HepG2 (cell line): ENCODE measurements around the gene ZBTB7A. TPM values are rescaled to one million over a fixed set of nuclear protein-coding genes. Genes with fewer than 3 reads are reported as not detected.

Experiments
- JUN ChIP-seq: sonication (generic); formaldehyde crosslinking; IDR thresholded peaks from 2 replicates; pipeline ENCODE4 v1.4.0; 2020; ENCODE audit warnings: mild to moderate bottlenecking, missing genetic modification reagents
- MIXL1 ChIP-seq: IDR thresholded peaks from 2 replicates; pipeline ENCODE4 v1.6.1; 2016
- RARG ChIP-seq: sonication (generic); formaldehyde crosslinking; IDR thresholded peaks from 2 replicates; pipeline ENCODE4 v1.4.0; 2020; ENCODE audit warnings: low read depth, mild to moderate bottlenecking, missing genetic modification reagents
- ZNF317 ChIP-seq: sonication (generic); formaldehyde crosslinking; IDR thresholded peaks from 2 replicates; pipeline ENCODE4 v1.5.0; 2020; ENCODE audit warnings: mild to moderate bottlenecking, missing genetic modification reagents
- ZNF670 ChIP-seq: sonication (generic); formaldehyde crosslinking; IDR thresholded peaks from 2 replicates; pipeline ENCODE4 v1.8.0; 2022; ENCODE audit warnings: mild to moderate bottlenecking, missing genetic modification reagents, borderline replicate concordance
- ZNF703 ChIP-seq: sonication (generic); formaldehyde crosslinking; IDR thresholded peaks from 2 replicates; pipeline ENCODE4 v1.5.1; 2020; ENCODE audit warnings: missing genetic modification reagents, mild to moderate bottlenecking, moderate library complexity, borderline replicate concordance
- ZNF878 ChIP-seq: sonication (generic); formaldehyde crosslinking; IDR thresholded peaks from 2 replicates; pipeline ENCODE4 v1.8.1; 2023; ENCODE audit warnings: mild to moderate bottlenecking, missing genetic modification reagents, moderate library complexity
- polyA plus RNA-seq, 8 experiments: library from polyadenylated mRNA; depleted of rRNA in 3 of 8; stranded (reverse) in 7 of 8; unstranded in 1 of 8; fragments of >200 nt; fragmentation: Illumina TruSeq in 4 of 8; extraction: Trizol in 4 of 8; gene quantifications; 2 replicates each; pipeline versions ENCODE4 v1.2.1 to v1.2.3, GENCODE V29; 2011 to 2016; ENCODE audit warnings: low read depth in 4 of 8, missing spikeins in 1 of 8, mixed read lengths in 1 of 8; ENCODE audit not compliant: insufficient read depth in 1 of 8
- total RNA-seq, 5 experiments: library from RNA; depleted of rRNA; stranded (reverse); fragments of >200 nt; fragmentation: Illumina TruSeq; extraction: Trizol; gene quantifications; 2 replicates each; pipeline ENCODE4 v1.2.3, GENCODE V29; 2016; ENCODE audit warnings: low read depth in 1 of 5
- TF ChIP-seq, protein P1 (sequence below): sonication (generic); formaldehyde crosslinking; IDR thresholded peaks from 2 replicates; pipeline ENCODE4 v1.5.0; 2020; ENCODE audit warnings: mild to moderate bottlenecking, missing genetic modification reagents
- TF ChIP-seq, protein P2 (sequence below): sonication (generic); formaldehyde crosslinking; conservative IDR thresholded peaks from 2 replicates; pipeline ENCODE4 v1.4.0; 2020; ENCODE audit warnings: mild to moderate bottlenecking, missing genetic modification reagents, moderate library complexity
- TF ChIP-seq, protein P3 (sequence below): IDR thresholded peaks from 2 replicates; pipeline ENCODE4 v1.6.1; 2018; ENCODE audit warnings: missing genetic modification reagents, mild to moderate bottlenecking, missing compliant biosample characterization
- TF ChIP-seq, protein P4 (sequence below): IDR thresholded peaks from 2 replicates; pipeline ENCODE4 v1.6.1; 2016; ENCODE audit warnings: mild to moderate bottlenecking, missing biosample characterization, missing genetic modification reagents
- TF ChIP-seq, protein P5 (sequence below): sonication (generic); formaldehyde crosslinking; IDR thresholded peaks from 2 replicates; pipeline ENCODE4 v1.4.0; 2020; ENCODE audit warnings: mild to moderate bottlenecking, missing genetic modification reagents
- TF ChIP-seq, protein P6 (sequence below): IDR thresholded peaks from 2 replicates; pipeline ENCODE4 v1.6.1; 2016; ENCODE audit warnings: low read depth, control low read depth
- TF ChIP-seq, protein P7 (sequence below): sonication (generic); formaldehyde crosslinking; IDR thresholded peaks from 2 replicates; pipeline ENCODE4 v1.4.0; 2020; ENCODE audit warnings: missing genetic modification reagents, borderline replicate concordance

The ZBTB7A gene
- total and polyA plus RNA-seq, 2 of the 13 experiments (the other 11 are each of a cell fraction or from before 2014, with no cell fraction given) = 3.6 to 4.0 TPM

DNA sequence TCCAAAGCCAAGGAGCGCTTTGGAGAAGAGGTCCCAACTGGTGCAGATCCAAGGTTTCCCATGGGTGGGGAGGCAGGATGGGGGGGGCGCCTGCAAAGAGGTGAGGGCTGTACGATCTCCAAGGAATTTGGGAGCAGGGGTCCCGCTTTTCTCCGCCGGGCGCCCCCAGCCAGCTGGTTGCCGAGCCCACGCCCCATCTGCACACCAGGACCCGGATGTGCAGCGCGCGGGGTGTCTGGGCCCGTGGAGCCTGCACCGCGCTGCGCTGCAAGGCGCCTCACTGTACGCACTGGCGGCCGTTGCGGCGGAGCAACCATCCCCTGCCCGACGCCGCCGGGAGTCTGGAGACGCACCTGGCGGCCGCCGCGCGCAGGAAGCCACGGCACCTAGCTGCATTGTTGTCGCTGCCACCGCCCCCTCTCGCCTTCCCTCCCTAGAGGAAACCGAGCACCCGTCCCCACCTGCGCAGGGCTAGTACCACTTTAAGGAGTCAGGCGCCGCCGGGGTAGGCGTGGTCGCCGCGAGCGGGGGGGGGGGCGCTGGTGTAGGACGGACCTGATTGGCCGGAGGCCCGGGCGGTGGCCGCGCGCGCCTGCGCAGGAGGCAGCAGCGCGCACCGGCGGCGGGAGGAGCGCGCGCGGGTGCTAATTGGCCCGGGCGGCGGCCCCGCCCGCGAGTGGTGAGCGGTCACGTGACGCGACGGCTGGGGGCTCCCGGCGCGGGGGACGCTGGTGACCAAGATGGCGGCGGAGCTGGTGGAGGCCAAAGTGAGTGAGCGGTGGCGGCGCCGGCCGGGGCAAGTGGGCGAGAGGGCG lies 59.5 kb downstream of the ZBTB7A start, which contains the start of gene PIAS4 (continued):
- TF ChIP-seq, protein P1, sequence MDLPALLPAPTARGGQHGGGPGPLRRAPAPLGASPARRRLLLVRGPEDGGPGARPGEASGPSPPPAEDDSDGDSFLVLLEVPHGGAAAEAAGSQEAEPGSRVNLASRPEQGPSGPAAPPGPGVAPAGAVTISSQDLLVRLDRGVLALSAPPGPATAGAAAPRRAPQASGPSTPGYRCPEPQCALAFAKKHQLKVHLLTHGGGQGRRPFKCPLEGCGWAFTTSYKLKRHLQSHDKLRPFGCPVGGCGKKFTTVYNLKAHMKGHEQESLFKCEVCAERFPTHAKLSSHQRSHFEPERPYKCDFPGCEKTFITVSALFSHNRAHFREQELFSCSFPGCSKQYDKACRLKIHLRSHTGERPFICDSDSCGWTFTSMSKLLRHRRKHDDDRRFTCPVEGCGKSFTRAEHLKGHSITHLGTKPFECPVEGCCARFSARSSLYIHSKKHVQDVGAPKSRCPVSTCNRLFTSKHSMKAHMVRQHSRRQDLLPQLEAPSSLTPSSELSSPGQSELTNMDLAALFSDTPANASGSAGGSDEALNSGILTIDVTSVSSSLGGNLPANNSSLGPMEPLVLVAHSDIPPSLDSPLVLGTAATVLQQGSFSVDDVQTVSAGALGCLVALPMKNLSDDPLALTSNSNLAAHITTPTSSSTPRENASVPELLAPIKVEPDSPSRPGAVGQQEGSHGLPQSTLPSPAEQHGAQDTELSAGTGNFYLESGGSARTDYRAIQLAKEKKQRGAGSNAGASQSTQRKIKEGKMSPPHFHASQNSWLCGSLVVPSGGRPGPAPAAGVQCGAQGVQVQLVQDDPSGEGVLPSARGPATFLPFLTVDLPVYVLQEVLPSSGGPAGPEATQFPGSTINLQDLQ (CRISPR knock-in tag) = 0 out of 2 replicates have a peak, but pooled peaks have one; percentile 53
- TF ChIP-seq ZNF703 (CRISPR knock-in tag) (no peak), ZNF878 (CRISPR knock-in tag) (no peak), RARG (no peak), ZNF670 (CRISPR knock-in tag) (no peak), ZNF317 (CRISPR knock-in tag) (no peak), MIXL1 (CRISPR knock-in tag) (0 out of 2 replicates have a peak, but pooled peaks have one; percentile 45), JUN (CRISPR knock-in tag) (no peak)
- TF ChIP-seq, protein P2, sequence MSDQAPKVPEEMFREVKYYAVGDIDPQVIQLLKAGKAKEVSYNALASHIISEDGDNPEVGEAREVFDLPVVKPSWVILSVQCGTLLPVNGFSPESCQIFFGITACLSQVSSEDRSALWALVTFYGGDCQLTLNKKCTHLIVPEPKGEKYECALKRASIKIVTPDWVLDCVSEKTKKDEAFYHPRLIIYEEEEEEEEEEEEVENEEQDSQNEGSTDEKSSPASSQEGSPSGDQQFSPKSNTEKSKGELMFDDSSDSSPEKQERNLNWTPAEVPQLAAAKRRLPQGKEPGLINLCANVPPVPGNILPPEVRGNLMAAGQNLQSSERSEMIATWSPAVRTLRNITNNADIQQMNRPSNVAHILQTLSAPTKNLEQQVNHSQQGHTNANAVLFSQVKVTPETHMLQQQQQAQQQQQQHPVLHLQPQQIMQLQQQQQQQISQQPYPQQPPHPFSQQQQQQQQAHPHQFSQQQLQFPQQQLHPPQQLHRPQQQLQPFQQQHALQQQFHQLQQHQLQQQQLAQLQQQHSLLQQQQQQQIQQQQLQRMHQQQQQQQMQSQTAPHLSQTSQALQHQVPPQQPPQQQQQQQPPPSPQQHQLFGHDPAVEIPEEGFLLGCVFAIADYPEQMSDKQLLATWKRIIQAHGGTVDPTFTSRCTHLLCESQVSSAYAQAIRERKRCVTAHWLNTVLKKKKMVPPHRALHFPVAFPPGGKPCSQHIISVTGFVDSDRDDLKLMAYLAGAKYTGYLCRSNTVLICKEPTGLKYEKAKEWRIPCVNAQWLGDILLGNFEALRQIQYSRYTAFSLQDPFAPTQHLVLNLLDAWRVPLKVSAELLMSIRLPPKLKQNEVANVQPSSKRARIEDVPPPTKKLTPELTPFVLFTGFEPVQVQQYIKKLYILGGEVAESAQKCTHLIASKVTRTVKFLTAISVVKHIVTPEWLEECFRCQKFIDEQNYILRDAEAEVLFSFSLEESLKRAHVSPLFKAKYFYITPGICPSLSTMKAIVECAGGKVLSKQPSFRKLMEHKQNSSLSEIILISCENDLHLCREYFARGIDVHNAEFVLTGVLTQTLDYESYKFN = peak; percentile 31; the same call in 1 of the 2 replicates
- TF ChIP-seq, protein P3, sequence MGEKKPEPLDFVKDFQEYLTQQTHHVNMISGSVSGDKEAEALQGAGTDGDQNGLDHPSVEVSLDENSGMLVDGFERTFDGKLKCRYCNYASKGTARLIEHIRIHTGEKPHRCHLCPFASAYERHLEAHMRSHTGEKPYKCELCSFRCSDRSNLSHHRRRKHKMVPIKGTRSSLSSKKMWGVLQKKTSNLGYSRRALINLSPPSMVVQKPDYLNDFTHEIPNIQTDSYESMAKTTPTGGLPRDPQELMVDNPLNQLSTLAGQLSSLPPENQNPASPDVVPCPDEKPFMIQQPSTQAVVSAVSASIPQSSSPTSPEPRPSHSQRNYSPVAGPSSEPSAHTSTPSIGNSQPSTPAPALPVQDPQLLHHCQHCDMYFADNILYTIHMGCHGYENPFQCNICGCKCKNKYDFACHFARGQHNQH (CRISPR knock-in tag) = peak; percentile 45; the same call in 1 of the 2 replicates
- TF ChIP-seq, protein P4, sequence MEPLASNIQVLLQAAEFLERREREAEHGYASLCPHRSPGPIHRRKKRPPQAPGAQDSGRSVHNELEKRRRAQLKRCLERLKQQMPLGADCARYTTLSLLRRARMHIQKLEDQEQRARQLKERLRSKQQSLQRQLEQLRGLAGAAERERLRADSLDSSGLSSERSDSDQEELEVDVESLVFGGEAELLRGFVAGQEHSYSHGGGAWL (CRISPR knock-in tag) = peak; percentile 84
- TF ChIP-seq, protein P5, sequence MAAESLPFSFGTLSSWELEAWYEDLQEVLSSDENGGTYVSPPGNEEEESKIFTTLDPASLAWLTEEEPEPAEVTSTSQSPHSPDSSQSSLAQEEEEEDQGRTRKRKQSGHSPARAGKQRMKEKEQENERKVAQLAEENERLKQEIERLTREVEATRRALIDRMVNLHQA = no peak
- TF ChIP-seq, protein P6, sequence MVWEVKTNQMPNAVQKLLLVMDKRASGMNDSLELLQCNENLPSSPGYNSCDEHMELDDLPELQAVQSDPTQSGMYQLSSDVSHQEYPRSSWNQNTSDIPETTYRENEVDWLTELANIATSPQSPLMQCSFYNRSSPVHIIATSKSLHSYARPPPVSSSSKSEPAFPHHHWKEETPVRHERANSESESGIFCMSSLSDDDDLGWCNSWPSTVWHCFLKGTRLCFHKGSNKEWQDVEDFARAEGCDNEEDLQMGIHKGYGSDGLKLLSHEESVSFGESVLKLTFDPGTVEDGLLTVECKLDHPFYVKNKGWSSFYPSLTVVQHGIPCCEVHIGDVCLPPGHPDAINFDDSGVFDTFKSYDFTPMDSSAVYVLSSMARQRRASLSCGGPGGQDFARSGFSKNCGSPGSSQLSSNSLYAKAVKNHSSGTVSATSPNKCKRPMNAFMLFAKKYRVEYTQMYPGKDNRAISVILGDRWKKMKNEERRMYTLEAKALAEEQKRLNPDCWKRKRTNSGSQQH (CRISPR knock-in tag) = no peak
- TF ChIP-seq, protein P7, sequence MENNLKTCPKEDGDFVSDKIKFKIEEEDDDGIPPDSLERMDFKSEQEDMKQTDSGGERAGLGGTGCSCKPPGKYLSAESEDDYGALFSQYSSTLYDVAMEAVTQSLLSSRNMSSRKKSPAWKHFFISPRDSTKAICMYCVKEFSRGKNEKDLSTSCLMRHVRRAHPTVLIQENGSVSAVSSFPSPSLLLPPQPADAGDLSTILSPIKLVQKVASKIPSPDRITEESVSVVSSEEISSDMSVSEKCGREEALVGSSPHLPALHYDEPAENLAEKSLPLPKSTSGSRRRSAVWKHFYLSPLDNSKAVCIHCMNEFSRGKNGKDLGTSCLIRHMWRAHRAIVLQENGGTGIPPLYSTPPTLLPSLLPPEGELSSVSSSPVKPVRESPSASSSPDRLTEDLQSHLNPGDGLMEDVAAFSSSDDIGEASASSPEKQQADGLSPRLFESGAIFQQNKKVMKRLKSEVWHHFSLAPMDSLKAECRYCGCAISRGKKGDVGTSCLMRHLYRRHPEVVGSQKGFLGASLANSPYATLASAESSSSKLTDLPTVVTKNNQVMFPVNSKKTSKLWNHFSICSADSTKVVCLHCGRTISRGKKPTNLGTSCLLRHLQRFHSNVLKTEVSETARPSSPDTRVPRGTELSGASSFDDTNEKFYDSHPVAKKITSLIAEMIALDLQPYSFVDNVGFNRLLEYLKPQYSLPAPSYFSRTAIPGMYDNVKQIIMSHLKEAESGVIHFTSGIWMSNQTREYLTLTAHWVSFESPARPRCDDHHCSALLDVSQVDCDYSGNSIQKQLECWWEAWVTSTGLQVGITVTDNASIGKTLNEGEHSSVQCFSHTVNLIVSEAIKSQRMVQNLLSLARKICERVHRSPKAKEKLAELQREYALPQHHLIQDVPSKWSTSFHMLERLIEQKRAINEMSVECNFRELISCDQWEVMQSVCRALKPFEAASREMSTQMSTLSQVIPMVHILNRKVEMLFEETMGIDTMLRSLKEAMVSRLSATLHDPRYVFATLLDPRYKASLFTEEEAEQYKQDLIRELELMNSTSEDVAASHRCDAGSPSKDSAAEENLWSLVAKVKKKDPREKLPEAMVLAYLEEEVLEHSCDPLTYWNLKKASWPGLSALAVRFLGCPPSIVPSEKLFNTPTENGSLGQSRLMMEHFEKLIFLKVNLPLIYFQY (CRISPR knock-in tag) = no peak
